ENCODE measurements around the gene SCFD2. TPM values are rescaled to one million over a fixed set of nuclear protein-coding genes. Genes with fewer than 3 reads are reported as not detected.
A peak's percentile ranks its signal among the peaks of the same experiment; 100 is the strongest.

Gene SCFD2
- polyA plus RNA-seq, 4 donors: 2.2 to 8.4 (median 5.6) TPM

DNA sequence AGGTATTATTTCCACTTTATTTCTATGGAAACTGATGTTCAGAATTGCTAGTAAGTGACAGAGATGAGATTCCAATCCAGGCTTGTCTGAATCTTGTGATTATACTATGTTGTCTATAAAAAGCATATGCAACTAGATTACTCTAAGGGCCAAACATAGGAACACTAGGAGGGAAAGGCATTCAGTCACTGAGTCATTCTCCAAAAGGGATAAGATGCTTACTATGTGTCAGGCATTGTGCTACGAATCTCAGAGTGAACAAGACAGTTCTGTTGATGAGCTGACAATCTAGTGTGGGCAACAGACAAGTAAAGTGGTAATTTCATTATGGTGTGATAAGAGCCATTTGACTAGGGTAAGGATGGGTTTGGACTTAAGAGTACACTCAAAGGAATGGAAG, 426.5 kb downstream of the SCFD2 start:
- no peaks in the 10 kb centered on the region for H3K36me3 ChIP-seq (ENCODE audit: control insufficient read depth in 3 of 3, insufficient read depth in 2 of 3, low read depth in 1 of 3, low read length in 3 of 3)
- no peak overlapping the region for H3K4me3 ChIP-seq (ENCODE audit: low read depth in 1 of 3, low read length in 3 of 3)
- H3K27me3 ChIP-seq (ENCODE audit: control insufficient read depth in 3 of 3, insufficient read depth in 3 of 3, low read length in 3 of 3): no peaks in the 10 kb centered on the region
- WGBS, 3 donors: 90 to 97% (median 91%) methylated on average over 1 of the region's 1 CpG
- no peak overlapping the region for H3K27ac ChIP-seq (ENCODE audit: low read depth in 1 of 3, low read length in 2 of 3)
- FAIRE-seq (no peak), DNase-seq (no peak)
- peaks cover 0 to 6% (median 0%) of the 10 kb centered on the region in 3 donors for H3K4me1 ChIP-seq (ENCODE audit: control insufficient read depth in 3 of 3, insufficient read depth in 2 of 3, low read depth in 1 of 3, low read length in 2 of 3)
- no peaks in the 10 kb centered on the region for H3K9me3 ChIP-seq (ENCODE audit: control insufficient read depth in 2 of 2, insufficient read depth in 1 of 2, low read depth in 1 of 2, low read length in 1 of 2)

- peaks cover 0 to 6% (median 0%) of the 10 kb centered on the region in 3 donors for H3K4me1 ChIP-seq (ENCODE audit: control insufficient read depth in 3 of 3, insufficient read depth in 2 of 3, low read depth in 1 of 3, low read length in 2 of 3)
- FAIRE-seq: no peak
- WGBS, 3 donors: 93 to 95% (median 93%) methylated on average over 1 of the region's 1 CpG
Observed at GRCh38 chr4:52937829-52938228, 428.0 kb downstream of the SCFD2 start.

DNA sequence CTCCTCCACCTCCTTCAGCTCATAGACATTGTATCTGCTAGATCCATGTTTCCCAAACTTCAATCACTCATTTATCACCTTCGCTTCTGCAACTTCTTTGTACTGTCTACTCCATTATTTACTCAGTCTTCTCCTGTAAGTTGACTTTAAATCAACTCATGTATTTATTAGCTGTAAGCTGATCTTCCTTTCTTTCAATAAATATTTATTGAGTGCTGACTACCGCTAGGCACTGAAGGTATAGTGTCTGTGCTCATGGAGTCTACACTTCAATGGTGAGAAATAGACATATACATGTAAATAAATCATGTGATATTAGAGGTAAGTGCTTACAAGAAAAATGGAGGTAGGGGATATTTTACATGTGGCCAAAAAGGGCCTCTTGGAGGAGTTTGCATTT, 429.1 kb downstream of the SCFD2 start:
- FAIRE-seq (no peak), DNase-seq (no peak)
- Histone ChIP-seq H3K4me3 (ENCODE audit: low read depth in 1 of 3, low read length in 3 of 3) (no peak overlapping the region), H3K36me3 (ENCODE audit: control insufficient read depth in 3 of 3, insufficient read depth in 2 of 3, low read depth in 1 of 3, low read length in 3 of 3) (no peaks in the 10 kb centered on the region), H3K4me1 (ENCODE audit: control insufficient read depth in 3 of 3, insufficient read depth in 2 of 3, low read depth in 1 of 3, low read length in 2 of 3) (peaks cover 0 to 6% (median 0%) of the 10 kb centered on the region in 3 donors), H3K9me3 (ENCODE audit: control insufficient read depth in 2 of 2, insufficient read depth in 1 of 2, low read depth in 1 of 2, low read length in 1 of 2) (no peaks in the 10 kb centered on the region), H3K27ac (ENCODE audit: low read depth in 1 of 3, low read length in 2 of 3) (no peak overlapping the region), H3K27me3 (ENCODE audit: control insufficient read depth in 3 of 3, insufficient read depth in 3 of 3, low read length in 3 of 3) (no peaks in the 10 kb centered on the region)
- 96 to 98% (median 97%) methylated on average over 2 of the region's 2 CpGs for WGBS, 3 donors

More at GRCh38 chr4:52937829-52938228, 428.0 kb downstream of the SCFD2 start:
- Histone ChIP-seq H3K36me3 (ENCODE audit: control insufficient read depth in 3 of 3, insufficient read depth in 2 of 3, low read depth in 1 of 3, low read length in 3 of 3) (no peaks in the 10 kb centered on the region), H3K9me3 (ENCODE audit: control insufficient read depth in 2 of 2, insufficient read depth in 1 of 2, low read depth in 1 of 2, low read length in 1 of 2) (no peaks in the 10 kb centered on the region), H3K4me3 (ENCODE audit: low read depth in 1 of 3, low read length in 3 of 3) (no peak overlapping the region), H3K27ac (ENCODE audit: low read depth in 1 of 3, low read length in 2 of 3) (no peak overlapping the region), H3K27me3 (ENCODE audit: control insufficient read depth in 3 of 3, insufficient read depth in 3 of 3, low read length in 3 of 3) (no peaks in the 10 kb centered on the region)
- DNase-seq: no peak

- Histone ChIP-seq H3K9me3 (ENCODE audit: control insufficient read depth in 2 of 2, insufficient read depth in 1 of 2, low read depth in 1 of 2, low read length in 1 of 2) (no peaks in the 10 kb centered on the region), H3K4me1 (ENCODE audit: control insufficient read depth in 3 of 3, insufficient read depth in 2 of 3, low read depth in 1 of 3, low read length in 2 of 3) (peaks cover 0 to 6% (median 0%) of the 10 kb centered on the region in 3 donors), H3K27me3 (ENCODE audit: control insufficient read depth in 3 of 3, insufficient read depth in 3 of 3, low read length in 3 of 3) (no peaks in the 10 kb centered on the region), H3K36me3 (ENCODE audit: control insufficient read depth in 3 of 3, insufficient read depth in 2 of 3, low read depth in 1 of 3, low read length in 3 of 3) (no peaks in the 10 kb centered on the region), H3K27ac (ENCODE audit: low read depth in 1 of 3, low read length in 2 of 3) (no peak overlapping the region), H3K4me3 (ENCODE audit: low read depth in 1 of 3, low read length in 3 of 3) (no peak overlapping the region)
- FAIRE-seq (no peak), DNase-seq (peak; percentile 7 to 41)
- 82 to 90% (median 83%) methylated on average over 4 of the region's 4 CpGs for WGBS, 3 donors
Observed at GRCh38 chr4:52935317-52935716, 430.5 kb downstream of the SCFD2 start.

- no peak overlapping the region for H3K4me3 ChIP-seq (ENCODE audit: low read depth in 1 of 3, low read length in 3 of 3)
- no peaks in the 10 kb centered on the region for H3K36me3 ChIP-seq (ENCODE audit: control insufficient read depth in 3 of 3, insufficient read depth in 2 of 3, low read depth in 1 of 3, low read length in 3 of 3)
- H3K9me3 ChIP-seq (ENCODE audit: control insufficient read depth in 2 of 2, insufficient read depth in 1 of 2, low read depth in 1 of 2, low read length in 1 of 2): no peaks in the 10 kb centered on the region
- FAIRE-seq (no peak), DNase-seq (no peak)
- H3K27ac ChIP-seq (ENCODE audit: low read depth in 1 of 3, low read length in 2 of 3): no peak overlapping the region
- H3K27me3 ChIP-seq (ENCODE audit: control insufficient read depth in 3 of 3, insufficient read depth in 3 of 3, low read length in 3 of 3): no peaks in the 10 kb centered on the region
- no peaks in the 10 kb centered on the region for H3K4me1 ChIP-seq (ENCODE audit: control insufficient read depth in 3 of 3, insufficient read depth in 2 of 3, low read depth in 1 of 3, low read length in 2 of 3)
- 88 to 95% (median 93%) methylated on average over 2 of the region's 2 CpGs for WGBS, 3 donors
Observed at GRCh38 chr4:52933738-52934137, 432.1 kb downstream of the SCFD2 start.

DNA sequence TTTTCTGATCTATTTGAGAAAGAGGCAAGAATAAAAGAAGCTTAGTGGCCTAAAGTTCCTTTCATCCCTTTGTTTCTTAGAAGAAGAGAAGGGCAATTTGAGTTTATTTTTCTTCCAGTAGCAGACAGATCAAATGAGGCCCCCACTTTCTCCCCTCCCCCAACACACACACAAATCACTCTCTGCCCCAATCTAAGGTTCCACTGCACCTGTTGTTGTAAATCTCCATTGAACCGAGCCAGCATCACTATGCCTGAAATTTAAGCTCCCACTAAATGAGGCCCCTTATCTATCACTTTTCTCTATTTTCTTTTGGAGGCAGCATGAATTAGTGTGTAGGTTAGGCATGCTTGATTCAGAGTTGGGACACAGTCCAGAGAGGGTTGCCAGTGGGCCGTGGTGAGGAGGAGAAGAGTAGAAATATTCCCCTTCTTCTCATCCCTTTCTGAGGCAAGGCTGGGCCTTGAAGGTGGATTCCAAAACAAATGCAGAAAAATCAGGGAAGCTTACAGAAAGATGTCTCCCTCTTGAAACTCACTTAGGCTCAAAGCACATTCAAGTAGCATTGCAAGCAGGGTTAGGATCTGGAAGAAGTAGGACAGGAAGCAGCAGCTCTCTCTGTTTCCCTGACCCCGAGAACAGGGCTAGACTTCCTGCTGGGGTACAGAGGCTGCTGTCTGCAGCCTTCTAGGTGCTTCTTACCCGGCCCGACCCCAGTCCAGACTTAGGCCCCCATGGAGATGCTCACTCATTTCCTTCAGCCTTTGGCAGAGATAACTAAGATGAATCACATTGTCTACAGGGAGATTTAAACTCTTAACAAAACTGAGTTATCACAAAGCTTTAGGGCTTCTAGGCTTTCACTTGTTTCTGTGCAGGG, 433.0 kb downstream of the SCFD2 start:
- Histone ChIP-seq H3K4me1 (ENCODE audit: control insufficient read depth in 3 of 3, insufficient read depth in 2 of 3, low read depth in 1 of 3, low read length in 2 of 3) (no peaks in the 10 kb centered on the region), H3K9me3 (ENCODE audit: control insufficient read depth in 2 of 2, insufficient read depth in 1 of 2, low read depth in 1 of 2, low read length in 1 of 2) (no peaks in the 10 kb centered on the region), H3K36me3 (ENCODE audit: control insufficient read depth in 3 of 3, insufficient read depth in 2 of 3, low read depth in 1 of 3, low read length in 3 of 3) (no peaks in the 10 kb centered on the region), H3K4me3 (ENCODE audit: low read depth in 1 of 3, low read length in 3 of 3) (no peak overlapping the region), H3K27ac (ENCODE audit: low read depth in 1 of 3, low read length in 2 of 3) (no peak overlapping the region), H3K27me3 (ENCODE audit: control insufficient read depth in 3 of 3, insufficient read depth in 3 of 3, low read length in 3 of 3) (no peaks in the 10 kb centered on the region)
- no peak for DNase-seq
- no peak for FAIRE-seq
- 71 to 80% (median 75%) methylated on average over 5 of the region's 5 CpGs for WGBS, 3 donors

DNA sequence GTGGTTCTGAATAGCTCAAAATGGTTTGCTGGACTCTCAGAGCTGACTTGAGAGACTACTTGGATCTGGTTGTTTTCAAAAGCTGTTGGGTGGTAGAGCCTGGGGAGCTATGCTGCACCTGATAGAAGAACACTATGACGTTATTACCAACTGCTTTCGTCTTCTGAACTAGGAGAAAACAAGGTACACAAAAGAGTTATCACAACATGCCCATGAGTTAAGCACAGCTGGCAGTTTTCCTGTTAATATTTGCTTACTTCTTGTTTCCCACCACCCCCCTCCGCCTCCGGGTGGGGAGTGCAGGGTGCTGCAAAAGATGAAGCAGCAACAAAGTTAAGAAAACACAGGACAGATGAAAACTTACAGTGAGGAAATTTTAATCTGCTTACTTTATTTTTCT, 434.6 kb downstream of the SCFD2 start:
- Histone ChIP-seq H3K27ac (ENCODE audit: low read depth in 1 of 3, low read length in 2 of 3) (no peak overlapping the region), H3K27me3 (ENCODE audit: control insufficient read depth in 3 of 3, insufficient read depth in 3 of 3, low read length in 3 of 3) (no peaks in the 10 kb centered on the region), H3K36me3 (ENCODE audit: control insufficient read depth in 3 of 3, insufficient read depth in 2 of 3, low read depth in 1 of 3, low read length in 3 of 3) (no peaks in the 10 kb centered on the region), H3K9me3 (ENCODE audit: control insufficient read depth in 2 of 2, insufficient read depth in 1 of 2, low read depth in 1 of 2, low read length in 1 of 2) (no peaks in the 10 kb centered on the region), H3K4me1 (ENCODE audit: control insufficient read depth in 3 of 3, insufficient read depth in 2 of 3, low read depth in 1 of 3, low read length in 2 of 3) (peaks cover 0 to 6% (median 0%) of the 10 kb centered on the region in 3 donors), H3K4me3 (ENCODE audit: low read depth in 1 of 3, low read length in 3 of 3) (no peak overlapping the region)
- DNase-seq (no peak), FAIRE-seq (no peak)
- WGBS, 3 donors: 71 to 75% (median 75%) methylated on average over 4 of the region's 4 CpGs

DNA sequence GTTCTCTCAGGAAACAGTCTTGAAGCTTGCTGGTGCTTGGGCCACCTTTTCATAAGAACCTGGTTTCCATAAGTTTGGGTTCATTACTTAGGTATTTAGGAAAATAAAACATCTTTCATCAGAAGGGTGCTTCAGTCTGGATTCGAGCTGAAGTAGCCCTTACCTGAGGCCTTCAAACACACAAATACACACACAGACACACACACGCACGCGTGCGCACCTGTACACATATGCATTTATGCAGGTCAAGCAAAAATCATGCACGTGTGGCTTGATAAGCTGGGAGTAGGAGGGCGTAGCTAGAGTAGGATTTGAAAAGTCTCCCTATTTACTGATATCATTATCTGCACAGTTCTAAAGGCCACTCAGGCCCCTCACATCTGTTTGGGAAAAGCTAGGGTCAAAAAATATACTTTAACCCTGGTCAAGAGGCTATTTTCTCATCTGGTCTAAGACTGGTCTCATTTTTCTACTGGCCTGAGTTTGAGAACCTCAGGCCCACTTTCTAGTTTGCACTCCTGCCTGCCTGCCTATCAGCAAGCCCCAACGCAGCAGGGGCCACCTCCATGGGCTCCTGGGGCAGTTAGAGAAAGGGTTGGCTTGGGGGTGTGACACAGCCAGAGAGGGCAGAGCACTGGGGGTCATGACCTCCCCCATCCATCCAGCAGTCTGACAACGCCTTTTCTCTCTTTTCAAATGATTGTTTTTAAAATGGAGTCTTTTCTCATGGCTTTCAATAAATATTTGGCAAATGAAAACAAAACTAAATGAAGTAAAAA, 439.5 kb downstream of the SCFD2 start:
- 77 to 87% (median 85%) methylated on average over 9 of the region's 9 CpGs for WGBS, 3 donors
- Histone ChIP-seq H3K4me3 (ENCODE audit: low read depth in 1 of 3, low read length in 3 of 3) (no peak overlapping the region), H3K27me3 (ENCODE audit: control insufficient read depth in 3 of 3, insufficient read depth in 3 of 3, low read length in 3 of 3) (no peaks in the 10 kb centered on the region), H3K9me3 (ENCODE audit: control insufficient read depth in 2 of 2, insufficient read depth in 1 of 2, low read depth in 1 of 2, low read length in 1 of 2) (no peaks in the 10 kb centered on the region), H3K36me3 (ENCODE audit: control insufficient read depth in 3 of 3, insufficient read depth in 2 of 3, low read depth in 1 of 3, low read length in 3 of 3) (no peaks in the 10 kb centered on the region), H3K4me1 (ENCODE audit: control insufficient read depth in 3 of 3, insufficient read depth in 2 of 3, low read depth in 1 of 3, low read length in 2 of 3) (peaks cover 0 to 25% (median 0%) of the 10 kb centered on the region in 3 donors), H3K27ac (ENCODE audit: low read depth in 1 of 3, low read length in 2 of 3) (peak overlapping the region in 1 of 3 donors; percentile 69)
- FAIRE-seq (no peak), DNase-seq (peak in 1 of 2 donors; percentile 37)

Measured in small intestine (tissue), 7 donors.